IPS-20b (cell line): Measurements from ENCODE around the gene TNFRSF8.

Experiments
- H3K27ac ChIP-seq: one replicate; pipeline ENCODE4 v1.5.1; 2013; ENCODE audit warnings: low read length
- H3K27me3 ChIP-seq: 2 replicates; pipeline ENCODE4 v1.6.1; 2013; ENCODE audit warnings: mild to moderate bottlenecking, low read length, inconsistent platforms; ENCODE audit not compliant: insufficient read depth
- H3K36me3 ChIP-seq: 2 replicates; pipeline ENCODE4 v1.6.1; 2013; ENCODE audit warnings: low read depth, mild to moderate bottlenecking, inconsistent platforms, low read length, moderate library complexity; ENCODE audit not compliant: insufficient read depth
- H3K4me1 ChIP-seq: 2 replicates; pipeline ENCODE4 v1.6.1; 2013; ENCODE audit warnings: mild to moderate bottlenecking, control low read depth, inconsistent platforms, low read length, moderate library complexity; ENCODE audit not compliant: insufficient read depth
- H3K4me3 ChIP-seq: 2 replicates; pipeline ENCODE4 v1.5.1; 2013; ENCODE audit warnings: mild to moderate bottlenecking, low read length, inconsistent platforms
- H3K9ac ChIP-seq: 2 replicates; pipeline ENCODE4 v1.6.1; 2013; ENCODE audit warnings: low read depth, mild to moderate bottlenecking, inconsistent platforms, low read length, moderate library complexity
- H3K9me3 ChIP-seq: 2 replicates; pipeline ENCODE4 v1.6.1; 2013; ENCODE audit warnings: mild to moderate bottlenecking, low read depth, low read length, inconsistent platforms; ENCODE audit not compliant: insufficient read depth

Gene TNFRSF8

DNA sequence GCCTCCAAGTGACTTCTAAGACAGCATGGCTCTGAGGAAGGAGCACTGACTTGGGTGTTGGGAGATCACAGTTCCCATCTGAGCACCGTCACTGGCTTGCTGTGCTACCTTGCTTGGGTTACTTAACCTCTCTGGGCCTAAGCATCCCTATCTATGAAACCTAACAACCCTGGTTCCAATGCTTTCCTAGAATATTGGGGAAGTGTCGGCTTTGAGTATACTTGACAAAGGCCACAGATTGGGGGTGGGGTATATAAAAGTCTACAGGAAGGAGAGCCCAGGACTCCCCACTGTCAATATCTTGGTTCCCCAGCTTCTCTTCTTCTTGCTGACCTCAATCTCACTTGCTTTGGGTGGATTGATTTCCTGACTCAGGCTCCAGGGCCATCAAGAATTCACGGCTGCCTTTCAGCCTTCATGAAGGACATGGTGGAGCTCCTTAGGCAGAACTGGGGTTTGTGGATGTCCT lies 110.0 kb downstream of the TNFRSF8 start:
- Histone ChIP-seq H3K4me1 (no peaks in the 10 kb centered on the region), H3K9ac (no peak overlapping the region), H3K9me3 (no peaks in the 10 kb centered on the region), H3K4me3 (no peak overlapping the region), H3K36me3 (no peaks in the 10 kb centered on the region), H3K27me3 (peaks cover 22% of the 10 kb centered on the region), H3K27ac (no peak overlapping the region)

DNA sequence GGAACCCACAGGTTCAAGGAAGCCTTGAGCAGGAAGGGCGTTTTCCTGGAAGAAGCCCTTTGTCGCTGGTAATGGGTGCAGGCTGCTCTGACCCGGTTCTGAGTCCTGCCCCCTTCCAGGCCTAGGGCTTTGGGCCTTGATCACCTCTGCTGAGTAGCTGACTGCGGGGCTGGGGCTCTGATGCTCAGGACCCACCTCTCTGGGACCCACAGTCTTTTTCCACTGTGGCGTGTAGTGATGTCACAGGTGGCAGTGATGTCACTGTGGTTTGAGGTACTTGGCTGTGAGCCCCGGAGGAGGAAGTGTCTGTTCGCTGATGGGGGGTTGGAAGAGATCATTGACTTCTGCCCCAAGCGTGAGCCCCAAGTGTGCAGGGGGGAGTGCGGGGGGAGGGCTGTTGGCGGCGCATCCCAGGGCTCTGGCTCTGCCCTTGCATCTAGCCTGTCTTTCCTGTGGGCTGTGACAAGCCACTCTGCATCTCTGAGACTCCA lies 110.6 kb downstream of the TNFRSF8 start:
- Histone ChIP-seq H3K27ac (no peak overlapping the region), H3K4me3 (no peak overlapping the region), H3K4me1 (no peaks in the 10 kb centered on the region), H3K9ac (no peak overlapping the region), H3K27me3 (peaks cover 16% of the 10 kb centered on the region), H3K9me3 (no peaks in the 10 kb centered on the region), H3K36me3 (no peaks in the 10 kb centered on the region)

DNA sequence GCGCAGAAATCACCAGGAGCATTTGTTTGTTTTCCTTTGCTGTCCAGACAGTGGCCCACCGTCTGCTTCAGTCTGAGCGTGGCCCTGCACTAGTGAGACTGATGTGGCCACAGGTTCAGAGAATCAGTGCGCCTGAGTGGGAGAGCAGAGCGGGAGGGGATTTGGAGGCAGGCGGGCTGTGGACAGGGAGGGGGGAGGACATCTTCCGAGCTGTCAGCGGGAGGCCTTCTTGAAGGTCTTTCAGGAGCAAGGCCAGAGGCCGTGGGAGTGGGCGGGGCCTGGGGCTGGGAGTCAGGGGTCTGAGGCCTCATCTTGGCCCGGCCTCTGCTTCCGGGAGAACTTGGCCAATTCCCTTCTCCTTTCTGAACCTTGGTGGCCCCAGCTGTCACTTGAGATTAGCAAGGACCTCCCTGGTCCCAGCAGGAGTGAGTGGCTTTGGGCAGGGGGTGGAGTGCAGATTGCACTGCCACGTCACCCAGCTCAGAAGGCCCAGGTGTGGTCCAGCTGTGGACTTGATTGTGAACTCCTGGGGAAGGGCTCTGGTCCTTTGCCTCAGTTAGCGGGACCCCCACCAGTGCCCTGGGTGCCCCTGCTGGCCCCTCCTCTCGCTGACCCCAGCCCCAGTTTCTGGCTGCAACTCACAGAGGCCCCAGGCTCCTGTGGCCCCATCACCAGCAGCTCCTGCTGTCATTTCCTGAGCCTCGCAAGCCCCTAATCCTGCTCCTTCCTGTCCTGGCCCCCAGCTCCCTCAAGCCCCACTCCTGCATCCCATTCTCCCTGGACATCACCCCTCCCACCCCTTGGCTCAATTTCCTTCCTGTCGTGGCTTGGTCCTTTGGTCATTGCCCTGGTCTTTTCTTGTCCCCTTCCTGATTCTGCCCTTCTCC lies 112.1 kb downstream of the TNFRSF8 start:
- H3K36me3 ChIP-seq = no peaks in the 10 kb centered on the region
- no peaks in the 10 kb centered on the region for H3K4me1 ChIP-seq
- peaks cover 3% of the 10 kb centered on the region; the same call in 1 of the 2 replicates for H3K27me3 ChIP-seq
- H3K9me3 ChIP-seq = no peaks in the 10 kb centered on the region
- no peak overlapping the region for H3K9ac ChIP-seq
- no peak overlapping the region for H3K4me3 ChIP-seq
- no peak overlapping the region for H3K27ac ChIP-seq

DNA sequence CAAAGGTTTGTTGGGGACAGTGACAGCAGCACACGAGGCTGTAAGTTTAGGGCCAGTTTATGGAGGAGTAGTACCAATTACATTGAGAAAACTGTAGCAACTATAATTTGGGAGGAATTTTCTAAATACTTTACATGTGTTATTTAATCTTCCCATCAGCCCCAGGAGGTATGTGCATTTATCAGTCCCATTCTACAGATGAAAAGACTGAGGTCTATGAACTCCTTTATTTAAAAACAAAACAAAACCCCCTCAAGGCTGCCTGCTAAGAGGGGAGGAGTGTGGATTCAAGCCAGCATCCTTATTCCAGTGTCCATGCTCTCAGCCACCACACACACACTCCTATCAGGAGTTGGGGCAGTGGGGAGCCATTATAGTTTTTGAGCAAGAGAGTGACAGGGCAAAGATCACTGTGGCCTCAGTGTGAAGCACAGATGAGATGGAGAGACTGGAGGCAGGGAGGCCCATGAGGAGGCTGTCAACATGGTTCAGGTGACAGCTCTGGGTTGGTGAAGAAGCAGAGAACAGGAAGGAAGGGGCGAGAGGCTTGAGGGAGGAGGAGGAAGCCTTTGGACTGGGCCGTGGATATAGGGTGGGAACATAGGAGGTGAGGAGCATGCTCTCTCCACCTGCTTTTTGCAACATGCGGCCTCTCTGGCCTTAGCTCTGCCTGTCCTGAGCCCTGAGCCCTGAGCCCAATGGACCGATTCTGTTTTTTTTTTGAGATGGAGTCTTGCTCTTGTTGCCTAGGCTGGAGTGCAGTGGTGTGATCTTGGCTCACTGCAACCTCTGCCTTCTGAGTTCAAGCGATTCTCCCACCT lies 113.4 kb downstream of the TNFRSF8 start:
- Histone ChIP-seq H3K4me3 (no peak overlapping the region), H3K9me3 (no peaks in the 10 kb centered on the region), H3K9ac (no peak overlapping the region), H3K36me3 (no peaks in the 10 kb centered on the region), H3K27me3 (no peaks in the 10 kb centered on the region), H3K27ac (no peak overlapping the region), H3K4me1 (no peaks in the 10 kb centered on the region)

DNA sequence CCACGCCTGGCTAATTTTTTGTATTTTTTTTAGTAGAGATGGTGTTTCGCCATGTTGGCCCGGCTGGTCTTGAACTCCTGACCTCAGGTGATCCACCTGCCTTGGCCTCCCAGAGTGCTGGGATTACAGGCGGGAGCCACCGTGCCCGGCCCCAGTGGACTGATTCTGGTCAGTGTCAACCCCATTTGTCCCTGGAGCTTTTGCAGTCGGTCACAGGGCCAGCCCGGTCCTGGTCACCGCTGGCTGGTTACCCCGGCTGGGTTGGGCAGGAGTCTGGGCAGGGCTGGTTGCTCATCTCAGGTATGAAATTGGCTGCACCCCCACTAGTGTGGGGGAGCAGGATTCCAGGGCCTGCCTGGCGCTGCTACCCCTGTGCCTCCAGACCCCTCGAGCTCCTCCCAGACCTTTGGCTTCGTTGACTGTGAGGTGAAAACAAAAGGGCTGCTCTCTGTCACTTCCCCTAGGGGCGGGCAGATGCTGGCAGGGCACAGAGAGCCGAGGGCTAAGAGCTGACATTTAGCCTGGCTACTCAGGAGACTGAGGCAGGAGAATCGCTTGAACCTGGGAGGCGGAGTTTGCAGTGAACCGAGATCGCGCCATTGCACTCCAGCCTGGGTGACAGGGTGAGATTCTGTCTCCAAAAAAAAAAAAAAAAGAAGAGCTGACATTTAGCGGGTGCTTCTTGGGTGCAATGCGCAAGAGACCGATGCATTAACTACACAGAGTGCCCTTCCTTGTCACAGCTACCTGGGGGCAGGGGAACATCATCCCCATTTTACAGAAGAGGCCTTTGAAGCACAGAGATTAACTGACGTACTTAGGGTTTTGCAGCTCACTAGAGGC lies 114.3 kb downstream of the TNFRSF8 start:
- no peak overlapping the region for H3K4me3 ChIP-seq

DNA sequence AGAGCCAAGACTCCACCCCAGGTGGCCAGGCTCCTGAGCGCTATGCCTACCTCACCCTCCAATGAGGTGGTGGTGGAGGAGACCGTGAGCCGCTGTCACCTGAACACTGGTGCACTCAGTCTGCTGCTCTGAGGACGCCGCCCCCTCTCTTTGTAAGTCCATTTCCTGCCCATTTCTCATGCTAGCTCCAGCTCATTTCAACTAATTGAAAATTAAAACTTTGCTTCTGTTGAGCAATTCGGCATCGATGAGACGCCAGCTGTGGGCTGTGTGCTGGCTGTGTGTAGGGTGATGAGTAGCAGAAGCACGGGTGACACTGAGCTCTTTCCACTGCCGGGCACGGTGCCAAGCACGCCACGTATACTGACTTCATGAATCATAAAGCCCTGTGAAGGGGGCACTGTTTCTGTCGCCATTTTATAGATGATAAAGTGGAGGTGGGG lies 114.9 kb downstream of the TNFRSF8 start:
- Histone ChIP-seq H3K27ac (no peak overlapping the region), H3K9ac (no peak overlapping the region), H3K36me3 (no peaks in the 10 kb centered on the region), H3K9me3 (no peaks in the 10 kb centered on the region), H3K4me3 (no peak overlapping the region), H3K4me1 (no peaks in the 10 kb centered on the region), H3K27me3 (no peaks in the 10 kb centered on the region)

More for the DNA sequence above, 114.3 kb downstream of the TNFRSF8 start:
- no peaks in the 10 kb centered on the region for H3K36me3 ChIP-seq
- no peaks in the 10 kb centered on the region for H3K27me3 ChIP-seq
- no peaks in the 10 kb centered on the region for H3K9me3 ChIP-seq
- no peak overlapping the region for H3K9ac ChIP-seq
- H3K27ac ChIP-seq = no peak overlapping the region
- no peaks in the 10 kb centered on the region for H3K4me1 ChIP-seq

DNA sequence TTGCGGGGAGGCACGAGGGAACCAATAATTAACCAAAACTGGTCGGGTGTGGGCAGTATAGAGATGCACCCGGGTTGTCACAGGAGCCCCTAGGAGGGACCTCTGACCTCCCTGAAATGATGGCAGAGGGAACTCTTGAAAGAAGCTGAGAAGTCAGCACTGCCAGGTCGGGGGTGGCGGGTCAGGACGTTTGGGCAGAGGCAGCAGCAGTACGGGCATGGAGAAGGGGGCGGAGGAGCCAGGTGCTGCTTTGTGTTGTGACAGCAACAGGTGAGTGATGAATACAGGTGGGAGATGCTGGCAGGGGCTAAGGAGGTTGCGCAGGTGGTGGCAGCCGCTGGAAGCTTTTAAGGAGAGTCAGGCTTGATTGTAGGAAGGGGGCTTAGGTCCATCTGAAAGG lies 115.4 kb downstream of the TNFRSF8 start:
- Histone ChIP-seq H3K9me3 (no peaks in the 10 kb centered on the region), H3K4me1 (no peaks in the 10 kb centered on the region), H3K9ac (no peak overlapping the region), H3K4me3 (no peak overlapping the region), H3K27me3 (no peaks in the 10 kb centered on the region), H3K27ac (no peak overlapping the region), H3K36me3 (no peaks in the 10 kb centered on the region)

DNA sequence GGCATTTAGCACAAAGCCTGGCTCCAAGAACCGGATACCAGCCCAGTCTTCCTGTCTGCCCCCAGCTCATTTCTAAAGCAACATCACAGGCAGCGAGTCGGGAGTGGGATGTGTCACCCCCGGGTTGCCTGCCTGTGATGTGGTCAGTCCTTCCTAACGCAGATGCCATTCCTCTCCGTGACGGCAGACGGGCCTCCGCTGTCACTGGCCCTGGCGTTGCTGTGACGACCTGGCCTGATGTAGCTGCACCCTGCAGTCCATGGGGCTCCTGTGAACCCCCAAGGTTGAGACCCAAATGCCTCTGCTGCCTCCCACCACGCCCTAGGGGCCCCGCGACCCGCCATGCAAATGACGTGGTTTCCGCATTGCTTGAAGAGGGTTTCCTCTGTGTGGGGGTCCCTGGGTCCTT lies 116.0 kb downstream of the TNFRSF8 start:
- Histone ChIP-seq H3K27me3 (no peaks in the 10 kb centered on the region), H3K4me1 (peaks cover 1% of the 10 kb centered on the region; the same call in 1 of the 2 replicates), H3K4me3 (no peak overlapping the region), H3K9me3 (no peaks in the 10 kb centered on the region), H3K27ac (no peak overlapping the region), H3K36me3 (no peaks in the 10 kb centered on the region), H3K9ac (no peak overlapping the region)

DNA sequence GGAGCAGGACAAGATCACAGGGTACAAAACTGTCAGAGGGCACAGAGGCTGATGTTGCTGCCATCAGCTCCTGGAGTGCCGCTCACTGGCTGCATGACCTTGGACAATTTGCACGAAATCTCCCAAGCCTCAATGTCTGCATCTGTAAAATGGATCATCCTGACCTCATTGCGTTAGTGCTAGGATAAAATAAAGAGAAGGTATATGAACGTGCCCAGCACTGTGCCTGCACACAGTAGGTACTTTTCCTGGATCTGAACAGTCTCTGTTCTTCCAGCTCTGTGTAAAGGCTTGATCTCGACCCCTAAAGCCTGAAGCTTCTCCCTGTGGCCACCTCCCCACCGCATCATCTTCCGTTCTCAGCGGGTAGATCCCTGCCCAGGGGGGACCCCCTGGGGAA lies 116.6 kb downstream of the TNFRSF8 start:
- H3K9ac ChIP-seq = no peak overlapping the region
- no peak overlapping the region for H3K27ac ChIP-seq
- H3K4me3 ChIP-seq = no peak overlapping the region
- H3K36me3 ChIP-seq = no peaks in the 10 kb centered on the region
- H3K27me3 ChIP-seq = no peaks in the 10 kb centered on the region
- peaks cover 5% of the 10 kb centered on the region; the same call in 1 of the 2 replicates for H3K4me1 ChIP-seq
- no peaks in the 10 kb centered on the region for H3K9me3 ChIP-seq

DNA sequence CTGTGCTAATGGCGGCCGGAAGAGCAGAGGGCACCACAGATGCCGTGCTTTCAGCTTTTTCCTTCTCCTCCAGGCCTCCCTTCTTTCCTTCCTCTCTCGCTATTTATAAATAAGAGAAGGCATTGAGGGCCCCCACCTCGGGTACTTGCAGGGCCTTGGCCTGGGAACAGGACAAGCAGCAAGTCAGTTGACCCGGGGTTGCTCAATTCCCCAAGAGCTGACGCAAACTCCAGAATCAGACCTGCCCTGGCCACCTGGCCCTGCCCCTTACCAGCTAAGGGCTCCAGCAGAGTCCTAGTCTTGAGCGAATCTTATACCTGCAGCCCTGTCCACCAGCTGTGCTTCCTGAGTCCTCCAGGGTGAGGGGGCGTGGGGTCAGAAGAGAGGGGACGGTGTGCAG lies 117.2 kb downstream of the TNFRSF8 start:
- H3K36me3 ChIP-seq = no peaks in the 10 kb centered on the region
- H3K27ac ChIP-seq = no peak overlapping the region

DNA sequence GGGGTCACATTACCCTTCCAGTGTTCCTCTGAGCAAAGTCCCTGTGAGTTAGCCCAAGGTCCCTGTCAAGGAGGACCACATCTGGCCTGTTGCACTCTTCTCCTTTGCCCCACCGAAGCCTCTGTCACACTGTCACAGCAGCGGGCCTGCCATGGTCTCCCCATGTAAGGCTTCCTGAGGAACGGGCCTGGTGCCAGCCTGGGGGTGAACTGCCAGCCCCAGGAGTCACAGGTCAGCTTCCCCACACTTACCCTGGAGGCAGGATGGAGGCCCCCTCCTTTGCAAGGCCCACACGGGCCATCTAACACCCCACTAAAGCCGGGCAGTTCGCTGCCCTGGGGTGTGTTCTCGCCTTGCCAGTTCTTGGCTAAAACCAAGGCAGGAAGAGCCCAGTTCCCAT lies 117.8 kb downstream of the TNFRSF8 start:
- Histone ChIP-seq H3K4me1 (peaks cover 5% of the 10 kb centered on the region; the same call in 1 of the 2 replicates), H3K36me3 (no peaks in the 10 kb centered on the region), H3K9me3 (no peaks in the 10 kb centered on the region; the same call in 1 of the 2 replicates), H3K4me3 (no peak overlapping the region), H3K9ac (no peak overlapping the region), H3K27me3 (no peaks in the 10 kb centered on the region), H3K27ac (no peak overlapping the region)

More for the DNA sequence above, 117.2 kb downstream of the TNFRSF8 start:
- Histone ChIP-seq H3K9me3 (no peaks in the 10 kb centered on the region; the same call in 1 of the 2 replicates), H3K4me3 (no peak overlapping the region), H3K9ac (no peak overlapping the region), H3K27me3 (no peaks in the 10 kb centered on the region), H3K4me1 (peaks cover 5% of the 10 kb centered on the region; the same call in 1 of the 2 replicates)
